PC-3 (cell line): ENCODE measurements around the gene TPM3. TPM values are rescaled to one million over a fixed set of nuclear protein-coding genes. Genes with fewer than 3 reads are reported as not detected.
"Not testable (repeated sequence)": the region's sequence is repeated elsewhere in the genome, so short reads cannot be mapped to it uniquely, and the experiment has no call there.

Experiments used
- ATAC-seq: fragments of 200-7000 bp; cut with Tn5 transposase; 2 replicates; pipeline ENCODE4 v1.9.1; 2020; ENCODE audit warnings: mild to moderate bottlenecking, moderate library complexity
- BruUV-seq: library from RNA; stranded (reverse); fragments of 400-500 nt; replicated peaks from 2 replicates; lab custom pipeline; 2021; lab: Mats Ljungman, UMichigan
- CTCF ChIA-PET: fragments of 300-600 bp; sonication (Branson Sonifier 250); formaldehyde crosslinking; loops from one replicate; lab custom pipeline; 2022; ENCODE audit warnings: antibody characterized with exemption; lab: Charles Lee
- POLR2A ChIA-PET: fragments of 300-600 bp; sonication (Branson Sonifier 250); formaldehyde crosslinking; loops from one replicate; lab custom pipeline; 2022; ENCODE audit warnings: antibody characterized with exemption; ENCODE audit not compliant: unreplicated experiment; lab: Charles Lee
- DNase-seq: peaks from one replicate; pipeline ENCODE4 v3.0.0-alpha.2; 2015
- H2AFZ ChIP-seq: fragments of 300-600 bp; sonication (generic); 2 replicates; pipeline ENCODE4 v1.6.0; 2016; ENCODE audit warnings: antibody characterized with exemption, low read length
- H3F3A ChIP-seq: fragments of 300-600 bp; sonication (generic); one replicate; pipeline ENCODE4 v1.6.0; 2017; ENCODE audit warnings: antibody characterized with exemption, low read length, control low read depth, mild to moderate bottlenecking; ENCODE audit not compliant: unreplicated experiment
- H3K27ac ChIP-seq: fragments of 300-600 bp; sonication (generic); 2 replicates; pipeline ENCODE4 v1.5.1; 2016; ENCODE audit warnings: mild to moderate bottlenecking, low read length
- H3K27me3 ChIP-seq: fragments of 300-600 bp; sonication (generic); 2 replicates; pipeline ENCODE4 v1.6.1; 2016; ENCODE audit warnings: low read length, mixed read lengths
- H3K36me3 ChIP-seq: fragments of 300-600 bp; sonication (generic); 2 replicates; pipeline ENCODE4 v1.6.1; 2016; ENCODE audit warnings: low read depth, mixed run types, low read length, mixed read lengths
- H3K4me1 ChIP-seq: fragments of 300-600 bp; sonication (generic); 2 replicates; pipeline ENCODE4 v1.5.1; 2016; ENCODE audit warnings: low read length; ENCODE audit not compliant: insufficient read depth
- H3K4me2 ChIP-seq: fragments of 300-600 bp; sonication (generic); 2 replicates; pipeline ENCODE4 v1.6.0; 2016; ENCODE audit warnings: low read length
- H3K4me3 ChIP-seq: fragments of 300-600 bp; sonication (generic); 2 replicates; pipeline ENCODE4 v1.5.1; 2016; ENCODE audit warnings: mild to moderate bottlenecking, low read length, mixed read lengths
- H3K79me2 ChIP-seq: fragments of 300-600 bp; sonication (generic); 2 replicates; pipeline ENCODE4 v1.6.1; 2017; ENCODE audit warnings: low read length, mixed read lengths
- H3K9ac ChIP-seq: fragments of 300-600 bp; sonication (generic); 2 replicates; pipeline ENCODE4 v1.6.0; 2016; ENCODE audit warnings: mild to moderate bottlenecking, low read length
- H3K9me2 ChIP-seq: fragments of 300-600 bp; sonication (generic); replicated peaks from 2 replicates; pipeline ENCODE4 v1.6.1; 2016; ENCODE audit warnings: mixed run types, low read length, mixed read lengths
- H3K9me3 ChIP-seq: fragments of 300-600 bp; sonication (generic); 2 replicates; pipeline ENCODE4 v1.6.1; 2016; ENCODE audit warnings: low read length, mixed read lengths
- H4K20me1 ChIP-seq: fragments of 300-600 bp; sonication (generic); 2 replicates; pipeline ENCODE4 v1.6.1; 2016; ENCODE audit warnings: low read length, mixed read lengths
- EZH2 ChIP-seq: fragments of 300-600 bp; sonication (generic); IDR thresholded peaks from one replicate; pipeline ENCODE4 v1.6.1; 2017; ENCODE audit warnings: antibody characterized with exemption, mild to moderate bottlenecking, low read length; ENCODE audit not compliant: unreplicated experiment
- EZH2phosphoT487 ChIP-seq: fragments of 300-600 bp; sonication (generic); IDR thresholded peaks from 2 replicates; pipeline ENCODE4 v1.6.1; 2018; ENCODE audit warnings: mild to moderate bottlenecking, antibody characterized with exemption, low read length, borderline replicate concordance
- intact Hi-C: fragments of 100-400 bp; cut with micrococcal nuclease; formaldehyde crosslinking; loops from 2 replicates; pipeline ENCODE4 v1.9.0; 2023
- total RNA-seq: library from RNA; depleted of rRNA; stranded (reverse); fragments of >200 nt; gene quantifications from 2 replicates; pipeline ENCODE4 v1.2.3, GENCODE V29; 2014
- TF ChIP-seq, protein P1 (sequence below): fragments of 300-600 bp; sonication (generic); conservative IDR thresholded peaks from 2 replicates; pipeline ENCODE4 v1.5.1; 2017; ENCODE audit warnings: antibody characterized with exemption, low read depth, mild to moderate bottlenecking, low read length

The TPM3 gene
- total RNA-seq, 1 experiment from 2014 or later: 428 TPM

DNA sequence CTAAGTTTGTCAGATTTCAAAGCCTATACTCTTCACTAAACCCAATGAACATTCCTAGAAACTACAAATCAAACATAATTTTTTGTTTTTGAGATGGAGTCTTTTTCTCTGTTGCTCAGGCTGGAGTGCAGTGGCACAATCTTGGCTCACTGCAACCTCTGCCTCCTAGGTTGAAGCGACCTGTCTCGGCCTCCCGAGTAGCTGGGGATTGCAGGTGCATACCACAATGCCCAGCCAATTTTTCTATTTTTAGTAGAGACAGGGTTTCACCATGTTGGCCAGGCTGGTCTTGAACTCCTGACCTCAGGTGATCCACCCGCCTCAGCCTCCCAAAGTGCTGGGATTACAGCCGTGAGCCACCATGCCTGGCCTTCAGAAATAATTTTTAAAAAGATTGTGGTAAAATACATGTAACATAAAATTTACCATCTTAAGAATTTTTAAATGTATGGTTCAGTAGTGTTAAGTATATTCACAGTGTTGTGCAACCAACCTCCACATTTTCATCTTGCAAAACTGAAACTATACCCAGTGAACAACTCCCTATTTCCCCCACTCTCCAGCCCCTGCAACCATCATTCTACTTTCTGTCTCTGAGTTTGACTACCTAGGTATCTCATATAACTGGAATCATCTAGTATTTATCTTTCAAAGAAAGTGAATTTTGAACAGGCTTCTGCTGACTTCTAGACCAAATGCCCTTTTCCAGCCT, 16.9 kb upstream of the TPM3 start:
- Histone ChIP-seq H4K20me1 (peaks cover 11% of the 10 kb centered on the region; the same call in 1 of the 2 replicates), H3K9me2 (no peaks in the 10 kb centered on the region), H3K9me3 (no peaks in the 10 kb centered on the region), H3F3A (peaks cover 3% of the 10 kb centered on the region), H3K27ac (no peak overlapping the region), H3K4me3 (no peak overlapping the region), H3K4me2 (no peak overlapping the region), H2AFZ (no peak overlapping the region), H3K4me1 (peaks cover 14% of the 10 kb centered on the region), H3K27me3 (no peaks in the 10 kb centered on the region), H3K9ac (no peak overlapping the region), H3K36me3 (peaks cover 58% of the 10 kb centered on the region), H3K79me2 (peaks cover 5% of the 10 kb centered on the region)
- intact Hi-C loops: no loop called here
- TF ChIP-seq, protein P1, sequence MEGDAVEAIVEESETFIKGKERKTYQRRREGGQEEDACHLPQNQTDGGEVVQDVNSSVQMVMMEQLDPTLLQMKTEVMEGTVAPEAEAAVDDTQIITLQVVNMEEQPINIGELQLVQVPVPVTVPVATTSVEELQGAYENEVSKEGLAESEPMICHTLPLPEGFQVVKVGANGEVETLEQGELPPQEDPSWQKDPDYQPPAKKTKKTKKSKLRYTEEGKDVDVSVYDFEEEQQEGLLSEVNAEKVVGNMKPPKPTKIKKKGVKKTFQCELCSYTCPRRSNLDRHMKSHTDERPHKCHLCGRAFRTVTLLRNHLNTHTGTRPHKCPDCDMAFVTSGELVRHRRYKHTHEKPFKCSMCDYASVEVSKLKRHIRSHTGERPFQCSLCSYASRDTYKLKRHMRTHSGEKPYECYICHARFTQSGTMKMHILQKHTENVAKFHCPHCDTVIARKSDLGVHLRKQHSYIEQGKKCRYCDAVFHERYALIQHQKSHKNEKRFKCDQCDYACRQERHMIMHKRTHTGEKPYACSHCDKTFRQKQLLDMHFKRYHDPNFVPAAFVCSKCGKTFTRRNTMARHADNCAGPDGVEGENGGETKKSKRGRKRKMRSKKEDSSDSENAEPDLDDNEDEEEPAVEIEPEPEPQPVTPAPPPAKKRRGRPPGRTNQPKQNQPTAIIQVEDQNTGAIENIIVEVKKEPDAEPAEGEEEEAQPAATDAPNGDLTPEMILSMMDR: no peak
- no peak for TF ChIP-seq EZH2phosphoT487
- BruUV-seq: no TSS peak
- ChIA-PET POLR2A (no interaction called here), CTCF (no interaction called here)
- DNase-seq (no peak), ATAC-seq (no peak)

DNA sequence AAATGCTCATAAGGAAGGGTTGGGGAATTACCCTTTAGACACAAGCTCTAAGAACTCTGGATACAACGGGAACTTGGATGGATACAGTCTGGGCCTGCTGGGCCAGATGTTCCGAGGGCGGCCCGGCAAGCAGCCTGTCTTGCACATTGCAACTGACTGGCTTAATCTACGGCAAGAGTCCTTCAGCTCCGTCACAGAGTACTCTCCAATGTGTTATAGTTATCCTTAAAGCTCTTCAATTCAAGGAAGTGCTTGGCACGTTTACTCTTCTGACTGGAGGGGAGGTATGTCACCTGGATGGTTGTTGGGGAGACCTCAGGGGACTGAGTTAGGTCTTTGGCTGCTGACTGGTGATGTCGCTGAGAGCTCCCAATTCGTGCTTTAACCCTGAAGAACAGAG, 15.4 kb upstream of the TPM3 start:
- ATAC-seq: no peak
- H3K27me3 ChIP-seq: no peaks in the 10 kb centered on the region
- no peak overlapping the region for H3K27ac ChIP-seq
- TF ChIP-seq EZH2: no peak
- no peak for TF ChIP-seq EZH2phosphoT487
- TF ChIP-seq, protein P1: no peak
- no peak overlapping the region for H3K4me2 ChIP-seq
- no peak for DNase-seq
- ChIA-PET POLR2A (interaction anchor here (0.5 kb wide), 1 partner anchor 81 kb away, joined by 4 read pairs; no protein-coding TSS in a partner anchor), CTCF (no interaction called here)
- no peaks in the 10 kb centered on the region for H3K9me2 ChIP-seq
- no peaks in the 10 kb centered on the region for H3F3A ChIP-seq
- H2AFZ ChIP-seq: no peak overlapping the region
- intact Hi-C loops: no loop called here
- no peak overlapping the region for H3K4me3 ChIP-seq
- H3K36me3 ChIP-seq: peaks cover 51% of the 10 kb centered on the region
- no peaks in the 10 kb centered on the region for H3K9me3 ChIP-seq
- no TSS peak for BruUV-seq
- peaks cover 3% of the 10 kb centered on the region; the same call in 1 of the 2 replicates for H4K20me1 ChIP-seq
- H3K9ac ChIP-seq: no peak overlapping the region
- peaks cover 3% of the 10 kb centered on the region; the same call in 1 of the 2 replicates for H3K4me1 ChIP-seq
- H3K79me2 ChIP-seq: peaks cover 2% of the 10 kb centered on the region

DNA sequence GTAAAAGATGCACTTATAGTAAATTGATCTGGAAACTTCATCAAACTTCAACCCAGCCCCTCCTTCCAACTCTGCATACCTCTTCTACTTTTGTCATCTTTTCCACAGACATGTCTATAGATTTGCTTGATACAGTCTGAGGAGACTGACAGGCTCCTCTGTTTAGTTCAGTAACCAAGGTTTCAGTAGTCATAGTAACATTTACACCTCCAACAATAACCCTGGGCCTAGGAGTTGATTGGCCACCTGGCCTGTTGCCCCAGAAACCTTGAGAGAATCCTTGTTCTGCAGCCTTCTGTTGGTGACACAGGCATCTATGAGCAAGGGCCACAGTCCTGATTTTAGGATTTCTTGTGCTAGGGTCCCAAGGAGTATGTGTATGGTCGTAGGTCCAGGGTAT, 14.3 kb upstream of the TPM3 start, which contains the start of gene CFAP141:
TSS of gene CFAP141 (minus strand) at position 138 of the 400 bp plus-strand sequence. CDS start at position 112, 26 bp downstream.
- no peak within 1 kb of the TSS for H3K4me3 ChIP-seq
- H3K9ac ChIP-seq: no peak within 1 kb of the TSS
- no peak within 1 kb of the TSS for H3K4me2 ChIP-seq
- H3K79me2 ChIP-seq: no peaks in the 10 kb centered on the region
- H3K4me1 ChIP-seq: peaks cover 3% of the 10 kb centered on the region; the same call in 1 of the 2 replicates
- TF ChIP-seq EZH2phosphoT487 (no peak), EZH2 (no peak)
- TF ChIP-seq, protein P1: no peak
- H3K9me2 ChIP-seq: no peaks in the 10 kb centered on the region
- peak; percentile 27 for DNase-seq
- no peaks in the 10 kb centered on the region for H3K9me3 ChIP-seq
- CTCF ChIA-PET: no interaction called here
- H4K20me1 ChIP-seq: no peaks in the 10 kb centered on the region
- no peak within 1 kb of the TSS for H2AFZ ChIP-seq
- ATAC-seq: peak; percentile 60
- intact Hi-C loops: no loop called here
- H3K27me3 ChIP-seq: no peaks in the 10 kb centered on the region
- H3F3A ChIP-seq: no peaks in the 10 kb centered on the region
- H3K27ac ChIP-seq: no peak within 1 kb of the TSS
- POLR2A ChIA-PET: no interaction called here
- peaks cover 43% of the 10 kb centered on the region for H3K36me3 ChIP-seq
- no TSS peak for BruUV-seq

DNA sequence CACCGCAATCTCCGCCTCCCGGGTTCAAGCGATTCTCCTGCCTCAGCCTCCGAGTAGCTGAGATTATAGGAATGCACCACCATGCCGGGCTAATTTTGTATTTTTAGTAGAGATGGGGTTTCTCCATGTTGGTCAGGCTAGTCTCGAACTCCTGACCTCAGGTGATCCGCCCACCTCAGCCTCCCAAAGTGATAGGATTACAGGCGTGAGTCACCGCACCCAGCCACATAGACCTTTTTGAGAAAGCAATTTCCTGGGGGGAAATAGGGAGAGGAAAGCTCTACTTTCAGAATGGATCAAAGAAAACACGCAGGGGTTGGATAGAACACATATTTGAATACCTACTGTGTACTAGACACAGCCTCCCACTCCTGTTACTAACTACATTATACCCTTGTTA, 13.9 kb upstream of the TPM3 start:
- H3K27me3 ChIP-seq, intact Hi-C loops, H3K4me1 ChIP-seq, H4K20me1 ChIP-seq, H3K4me3 ChIP-seq, H3K27ac ChIP-seq, H3K9me2 ChIP-seq, H2AFZ ChIP-seq, CTCF ChIA-PET, H3K9ac ChIP-seq, POLR2A ChIA-PET, BruUV-seq, H3K4me2 ChIP-seq, DNase-seq, H3K79me2 ChIP-seq, H3F3A ChIP-seq, H3K9me3 ChIP-seq: not testable (repeated sequence)
- H3K36me3 ChIP-seq: peaks cover 42% of the 10 kb centered on the region
- ATAC-seq: peak; percentile 17; the same call in 1 of the 2 replicates
